Gastroesophageal sphincter (tissue), 4 donors: ENCODE measurements around the gene MCC. TPM values are rescaled to one million over a fixed set of nuclear protein-coding genes. Genes with fewer than 3 reads are reported as not detected.

ENCODE experiments used
- ATAC-seq: fragments of 150-250 bp; one replicate; pipeline ENCODE4 v1.9.1; 2016; ENCODE audit warnings: mild to moderate bottlenecking, moderate library complexity
- H3K27ac ChIP-seq, 4 donors: fragments of 200-600 bp; sonication (generic) in 3 of 4; 1 replicate in 3 of 4; 2 replicates in 1 of 4; pipeline ENCODE4 v1.5.1; 2016 to 2019
- H3K27me3 ChIP-seq: fragments of 200-600 bp; sonication (generic); one replicate; pipeline ENCODE4 v1.5.1; 2019
- H3K36me3 ChIP-seq, 2 donors: fragments of 200-600 bp; sonication (generic); one replicate each; pipeline ENCODE4 v1.5.1; 2019; ENCODE audit warnings: control low read depth in 1 of 2
- H3K4me1 ChIP-seq, 3 donors: fragments of 200-600 bp; sonication (generic); 1 replicate in 2 of 3; 2 replicates in 1 of 3; pipeline ENCODE4 v1.5.1; 2016 to 2019; ENCODE audit warnings: control low read depth in 2 of 3
- H3K4me3 ChIP-seq, 2 donors: fragments of 200-600 bp; sonication (generic); one replicate each; pipeline ENCODE4 v1.5.1; 2019; ENCODE audit warnings: mild to moderate bottlenecking in 1 of 2, moderate library complexity in 1 of 2
- H3K9me3 ChIP-seq, 3 donors: fragments of 200-600 bp; sonication (generic); one replicate each; pipeline ENCODE4 v1.5.1; 2017 to 2019; ENCODE audit warnings: control low read depth in 2 of 3
- EP300 ChIP-seq: sonication (generic); formaldehyde crosslinking; IDR thresholded peaks from one replicate; pipeline ENCODE4 v1.6.1; 2017; ENCODE audit warnings: antibody characterized with exemption, mild to moderate bottlenecking
- POLR2A ChIP-seq, 2 donors: fragments of 450-650 bp; IDR thresholded peaks; one replicate each; pipeline ENCODE4 v1.6.1; 2017; ENCODE audit warnings: antibody characterized with exemption in 2 of 2, mild to moderate bottlenecking in 2 of 2, moderate library complexity in 1 of 2
- POLR2AphosphoS5 ChIP-seq: sonication (generic); formaldehyde crosslinking; IDR thresholded peaks from one replicate; pipeline ENCODE4 v1.6.1; 2017; ENCODE audit warnings: antibody characterized with exemption
- WGBS, 2 donors: methylation state at CpG; one replicate each; pipeline ENCODE4 v1.1.5; 2018; ENCODE audit warnings: low coverage in 1 of 2; 5-methylcytosine and 5-hydroxymethylcytosine counted together
- total RNA-seq, 4 donors: library from RNA; depleted of rRNA; stranded (reverse); fragments of >200 nt; gene quantifications; one replicate each; pipeline ENCODE4 v1.1.0, GENCODE V29; 2016
- TF ChIP-seq, protein P1 (sequence below), 4 experiments: fragments of 200-600 bp in 2 of 4; fragments of 450-650 bp in 2 of 4; sonication (generic) in 1 of 4; IDR thresholded peaks; one replicate each; pipeline ENCODE4 v1.5.1; 2017 to 2019; ENCODE audit warnings: antibody characterized with exemption in 4 of 4, mild to moderate bottlenecking in 2 of 4, moderate library complexity in 2 of 4

Gene MCC
- total RNA-seq, 4 donors from 2014 or later: 20.5 to 28.7 (median 23.5) TPM

DNA sequence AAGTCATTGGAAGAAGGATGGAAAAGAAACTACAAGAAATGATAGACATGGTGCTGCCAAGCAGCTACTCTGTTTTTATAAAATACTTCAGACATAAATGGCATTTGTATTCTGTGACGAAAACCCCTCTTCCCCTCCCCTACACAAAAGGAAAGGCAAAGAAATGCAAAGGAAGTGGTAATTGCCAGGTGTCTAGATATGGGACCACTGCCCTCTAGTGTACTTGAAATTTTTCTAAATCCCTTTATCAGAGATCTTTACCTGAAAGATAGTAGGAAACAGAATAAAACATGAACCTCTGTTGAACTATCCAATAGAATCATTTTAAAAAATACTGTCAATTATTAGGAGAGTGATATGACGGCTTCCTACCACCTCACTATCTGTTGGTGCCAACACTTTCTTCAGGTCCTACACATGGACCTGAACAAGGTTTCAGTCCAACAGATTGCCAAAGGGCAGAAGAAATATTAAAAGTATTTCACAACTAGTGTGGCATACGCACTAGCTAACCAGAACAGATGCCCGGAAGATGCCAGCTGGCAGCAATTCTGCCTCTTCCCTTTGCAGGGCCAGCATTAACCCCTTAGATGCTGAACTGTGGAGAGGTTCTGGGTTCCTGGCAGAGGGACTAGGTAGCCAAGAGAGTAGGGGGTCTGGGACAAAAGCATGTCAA is 157.6 kb downstream of the MCC start:
- no peaks in the 10 kb centered on the region for H3K9me3 ChIP-seq
- 22 to 30% methylated on average over 2 to 4 of the region's 4 CpGs for WGBS, 2 donors
- H3K27ac ChIP-seq: no peak overlapping the region
- TF ChIP-seq, protein P1, sequence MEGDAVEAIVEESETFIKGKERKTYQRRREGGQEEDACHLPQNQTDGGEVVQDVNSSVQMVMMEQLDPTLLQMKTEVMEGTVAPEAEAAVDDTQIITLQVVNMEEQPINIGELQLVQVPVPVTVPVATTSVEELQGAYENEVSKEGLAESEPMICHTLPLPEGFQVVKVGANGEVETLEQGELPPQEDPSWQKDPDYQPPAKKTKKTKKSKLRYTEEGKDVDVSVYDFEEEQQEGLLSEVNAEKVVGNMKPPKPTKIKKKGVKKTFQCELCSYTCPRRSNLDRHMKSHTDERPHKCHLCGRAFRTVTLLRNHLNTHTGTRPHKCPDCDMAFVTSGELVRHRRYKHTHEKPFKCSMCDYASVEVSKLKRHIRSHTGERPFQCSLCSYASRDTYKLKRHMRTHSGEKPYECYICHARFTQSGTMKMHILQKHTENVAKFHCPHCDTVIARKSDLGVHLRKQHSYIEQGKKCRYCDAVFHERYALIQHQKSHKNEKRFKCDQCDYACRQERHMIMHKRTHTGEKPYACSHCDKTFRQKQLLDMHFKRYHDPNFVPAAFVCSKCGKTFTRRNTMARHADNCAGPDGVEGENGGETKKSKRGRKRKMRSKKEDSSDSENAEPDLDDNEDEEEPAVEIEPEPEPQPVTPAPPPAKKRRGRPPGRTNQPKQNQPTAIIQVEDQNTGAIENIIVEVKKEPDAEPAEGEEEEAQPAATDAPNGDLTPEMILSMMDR (IDR thresholded peaks at IDR 0.05): peak; percentile 23 to 53 (median 31)
- TF ChIP-seq POLR2AphosphoS5 (peak; percentile 29), EP300 (no peak), POLR2A (IDR thresholded peaks at IDR 0.05) (no peak)
- peak; percentile 73 for ATAC-seq
- no peaks in the 10 kb centered on the region for H3K27me3 ChIP-seq
- H3K4me3 ChIP-seq: no peak overlapping the region
- H3K4me1 ChIP-seq: peaks cover 0 to 9% (median 0%) of the 10 kb centered on the region in 3 donors
- no peaks in the 10 kb centered on the region for H3K36me3 ChIP-seq

DNA sequence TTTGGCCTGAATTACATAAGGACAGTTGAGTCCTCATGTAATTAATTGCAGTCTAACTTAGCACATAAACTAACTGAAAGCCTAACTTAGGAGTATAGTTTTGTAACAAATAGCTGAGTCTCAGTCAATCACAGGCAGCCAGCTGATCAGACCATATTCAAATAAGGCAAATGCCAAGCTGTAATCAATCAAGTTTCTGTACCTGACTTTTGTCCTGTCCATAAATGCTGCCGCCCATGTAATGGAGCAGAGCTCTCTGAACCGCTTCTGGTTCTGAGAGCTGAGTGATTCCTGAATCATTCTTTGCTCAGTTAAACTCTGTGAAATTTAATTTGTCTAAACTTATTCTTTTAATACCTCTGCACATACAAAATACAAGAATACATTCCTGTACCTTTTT is 158.3 kb downstream of the MCC start:
- H3K4me3 ChIP-seq: no peak overlapping the region
- no peaks in the 10 kb centered on the region for H3K27me3 ChIP-seq
- WGBS, 2 donors: 67 to 70% methylated on average over 2 of the region's 2 CpGs
- no peak for ATAC-seq
- TF ChIP-seq POLR2A (IDR thresholded peaks at IDR 0.05) (no peak), EP300 (no peak), POLR2AphosphoS5 (no peak)
- TF ChIP-seq, protein P1 (IDR thresholded peaks at IDR 0.05): no peak
- no peak overlapping the region for H3K27ac ChIP-seq
- peaks cover 0 to 9% (median 0%) of the 10 kb centered on the region in 3 donors for H3K4me1 ChIP-seq
- H3K9me3 ChIP-seq: no peaks in the 10 kb centered on the region
- no peaks in the 10 kb centered on the region for H3K36me3 ChIP-seq

DNA sequence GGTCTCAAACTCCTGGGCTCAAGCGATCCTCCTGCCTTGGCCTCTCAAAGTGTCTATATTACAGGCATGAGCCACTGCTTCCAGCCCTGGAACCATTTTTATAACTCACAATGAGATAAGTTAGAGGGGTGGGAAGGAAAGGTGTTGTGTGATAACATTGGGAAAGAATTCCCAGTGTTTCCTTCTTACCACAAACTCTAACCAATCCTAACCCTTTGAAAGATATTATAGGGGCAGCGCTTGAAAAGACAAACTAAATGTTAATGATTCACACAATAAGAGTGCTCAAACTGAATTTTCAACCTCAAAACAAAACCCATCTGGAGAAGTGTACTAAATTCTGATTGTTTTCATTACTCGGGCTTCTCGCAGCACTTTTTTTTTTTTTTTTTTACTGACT is 163.2 kb downstream of the MCC start:
- no peak overlapping the region for H3K27ac ChIP-seq
- TF ChIP-seq EP300 (no peak), POLR2AphosphoS5 (no peak), POLR2A (IDR thresholded peaks at IDR 0.05) (no peak)
- TF ChIP-seq, protein P1 (IDR thresholded peaks at IDR 0.05): no peak
- 85 to 92% methylated on average over 3 of the region's 4 CpGs for WGBS, 2 donors
- H3K4me3 ChIP-seq: no peak overlapping the region
- H3K9me3 ChIP-seq: no peaks in the 10 kb centered on the region
- H3K36me3 ChIP-seq: no peaks in the 10 kb centered on the region
- H3K4me1 ChIP-seq: peaks cover 0 to 10% (median 0%) of the 10 kb centered on the region in 3 donors
- H3K27me3 ChIP-seq: no peaks in the 10 kb centered on the region
- ATAC-seq: no peak

DNA sequence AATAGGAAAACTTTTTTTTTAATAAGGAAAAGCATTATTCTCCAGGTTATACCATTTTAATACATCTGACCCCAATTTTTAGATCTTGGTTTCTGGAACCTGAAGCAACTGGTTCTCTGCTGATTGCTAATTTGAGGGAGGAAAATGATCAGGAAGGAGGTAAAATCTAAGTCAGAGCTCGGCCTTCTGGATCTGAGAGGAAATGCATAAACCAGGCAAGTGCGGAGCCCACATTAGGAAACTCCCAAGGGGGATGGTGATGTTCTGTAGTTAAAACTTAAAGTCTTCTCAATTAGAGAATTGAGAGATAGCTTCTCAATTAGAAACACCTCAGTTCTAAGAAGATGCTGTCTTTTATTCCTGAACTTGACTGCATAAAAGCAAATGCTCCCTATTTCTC is 167.0 kb downstream of the MCC start:
- Histone ChIP-seq H3K27me3 (no peaks in the 10 kb centered on the region), H3K9me3 (no peaks in the 10 kb centered on the region), H3K4me3 (no peak overlapping the region), H3K4me1 (peaks cover 0 to 10% (median 0%) of the 10 kb centered on the region in 3 donors), H3K27ac (no peak overlapping the region), H3K36me3 (no peaks in the 10 kb centered on the region)
- no peak for ATAC-seq
- WGBS, 2 donors: 51 to 82% methylated on average over 2 of the region's 2 CpGs
- TF ChIP-seq POLR2A (IDR thresholded peaks at IDR 0.05): no peak
- TF ChIP-seq POLR2AphosphoS5: no peak
- no peak for TF ChIP-seq EP300
- TF ChIP-seq, protein P1 (IDR thresholded peaks at IDR 0.05): no peak

DNA sequence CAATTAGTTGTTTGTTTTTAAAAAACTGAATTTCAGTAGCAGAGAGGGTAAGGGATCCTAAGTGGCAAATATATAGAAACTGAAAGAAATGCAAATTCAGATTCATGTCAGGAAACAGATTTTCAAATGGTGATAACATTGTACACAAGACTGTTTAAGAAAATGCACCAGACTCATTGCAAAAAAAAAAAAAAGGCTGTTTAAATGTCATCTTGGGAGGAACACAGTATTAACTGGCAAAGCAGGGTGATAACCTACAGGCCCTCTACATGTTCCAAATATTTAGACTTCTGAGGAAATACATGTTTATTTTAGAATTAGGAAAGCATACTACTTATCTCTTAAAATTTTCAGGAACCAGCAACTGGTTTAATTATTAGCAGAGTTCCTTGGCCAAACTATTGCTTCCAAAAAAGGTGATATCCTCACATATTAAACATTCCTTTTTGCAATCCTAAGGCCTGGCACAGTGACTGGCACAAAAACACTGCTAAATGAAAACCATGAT is 167.9 kb downstream of the MCC start:
- no peak for ATAC-seq
- Histone ChIP-seq H3K27ac (no peak overlapping the region), H3K36me3 (no peaks in the 10 kb centered on the region), H3K27me3 (no peaks in the 10 kb centered on the region), H3K9me3 (no peaks in the 10 kb centered on the region), H3K4me1 (peaks cover 0 to 10% (median 0%) of the 10 kb centered on the region in 3 donors), H3K4me3 (no peak overlapping the region)
- TF ChIP-seq, protein P1 (IDR thresholded peaks at IDR 0.05): no peak
- no peak for TF ChIP-seq POLR2A (IDR thresholded peaks at IDR 0.05)
- no peak for TF ChIP-seq POLR2AphosphoS5
- no peak for TF ChIP-seq EP300
